ENCODE data around the gene PRKCE.

DNA sequence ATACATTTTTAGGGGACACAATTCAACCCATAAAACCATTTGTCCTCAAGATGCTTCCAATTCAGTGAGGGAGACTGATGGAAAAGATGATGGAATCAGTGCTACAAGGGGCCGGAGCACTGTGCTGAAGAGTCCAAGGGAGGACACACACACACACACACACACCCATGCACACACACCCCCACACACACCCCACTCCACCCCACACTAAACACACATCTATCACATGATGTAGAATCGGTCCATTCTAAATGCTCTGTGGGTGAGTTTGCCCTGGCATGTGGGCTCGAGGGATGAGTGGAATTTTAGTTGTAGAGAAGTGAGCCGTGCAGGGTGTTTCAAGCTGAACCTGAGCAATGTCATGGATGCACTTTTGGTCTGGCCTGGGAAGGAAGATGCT lies 41.1 kb downstream of the PRKCE start:
- TF ChIP-seq, protein P1, sequence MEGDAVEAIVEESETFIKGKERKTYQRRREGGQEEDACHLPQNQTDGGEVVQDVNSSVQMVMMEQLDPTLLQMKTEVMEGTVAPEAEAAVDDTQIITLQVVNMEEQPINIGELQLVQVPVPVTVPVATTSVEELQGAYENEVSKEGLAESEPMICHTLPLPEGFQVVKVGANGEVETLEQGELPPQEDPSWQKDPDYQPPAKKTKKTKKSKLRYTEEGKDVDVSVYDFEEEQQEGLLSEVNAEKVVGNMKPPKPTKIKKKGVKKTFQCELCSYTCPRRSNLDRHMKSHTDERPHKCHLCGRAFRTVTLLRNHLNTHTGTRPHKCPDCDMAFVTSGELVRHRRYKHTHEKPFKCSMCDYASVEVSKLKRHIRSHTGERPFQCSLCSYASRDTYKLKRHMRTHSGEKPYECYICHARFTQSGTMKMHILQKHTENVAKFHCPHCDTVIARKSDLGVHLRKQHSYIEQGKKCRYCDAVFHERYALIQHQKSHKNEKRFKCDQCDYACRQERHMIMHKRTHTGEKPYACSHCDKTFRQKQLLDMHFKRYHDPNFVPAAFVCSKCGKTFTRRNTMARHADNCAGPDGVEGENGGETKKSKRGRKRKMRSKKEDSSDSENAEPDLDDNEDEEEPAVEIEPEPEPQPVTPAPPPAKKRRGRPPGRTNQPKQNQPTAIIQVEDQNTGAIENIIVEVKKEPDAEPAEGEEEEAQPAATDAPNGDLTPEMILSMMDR (IDR thresholded peaks at IDR 0.05) = no peak
- no peak for TF ChIP-seq EZH2 (IDR thresholded peaks at IDR 0.05; ENCODE audit: borderline replicate concordance, insufficient read depth, low read depth, low read length, poor library complexity, severe bottlenecking)
